ENCODE results near the gene ANAPC16. TPM values are rescaled to one million over a fixed set of nuclear protein-coding genes. Genes with fewer than 3 reads are reported as not detected.
A peak's percentile ranks its signal among the peaks of the same experiment; 100 is the strongest.

The ANAPC16 gene
- total and polyA plus RNA-seq, 2 of the 4 experiments (the other 2 are of a cell fraction) = 25.2 to 26.3 TPM

DNA sequence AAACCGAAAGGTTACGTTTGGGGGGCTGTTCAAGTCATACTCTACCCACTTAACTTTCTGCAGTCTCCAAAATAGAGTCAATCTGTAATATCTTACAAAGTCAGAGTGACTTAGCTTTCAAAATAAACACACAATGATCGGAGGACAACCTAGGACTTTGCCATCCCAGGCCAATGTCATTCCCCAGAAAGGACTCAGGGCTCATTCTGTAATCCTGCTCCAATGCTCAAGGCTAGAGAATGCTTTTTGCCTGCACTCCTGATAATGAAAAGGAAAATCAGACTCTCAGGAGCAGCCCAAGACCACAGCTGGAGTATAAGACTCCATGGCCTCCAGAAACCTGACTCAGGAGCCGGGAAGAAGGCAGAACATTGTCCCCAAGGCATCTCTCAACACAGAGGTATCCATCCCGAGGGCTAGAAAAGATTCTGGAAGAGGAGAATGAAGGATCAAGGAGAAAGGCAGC is 28.8 kb downstream of the ANAPC16 start:
- H2AK5ac ChIP-seq (ENCODE audit: low read depth, low read length) = peak overlapping the region; percentile 52; the same call in 1 of the 2 replicates
- H3K27me3 ChIP-seq (ENCODE audit: control insufficient read depth, insufficient read depth, low read length) = no peaks in the 10 kb centered on the region
- in situ Hi-C loops (cut with MboI; ENCODE audit: low sequenced_read_pairs) = loop anchor here (10.0 kb wide), 1 partner anchor 90 kb away; no protein-coding TSS in a partner anchor
- TF ChIP-seq MAFK (IDR thresholded peaks at IDR 0.05; ENCODE audit: low read depth, low read length) = no peak
- TF ChIP-seq, protein P1, sequence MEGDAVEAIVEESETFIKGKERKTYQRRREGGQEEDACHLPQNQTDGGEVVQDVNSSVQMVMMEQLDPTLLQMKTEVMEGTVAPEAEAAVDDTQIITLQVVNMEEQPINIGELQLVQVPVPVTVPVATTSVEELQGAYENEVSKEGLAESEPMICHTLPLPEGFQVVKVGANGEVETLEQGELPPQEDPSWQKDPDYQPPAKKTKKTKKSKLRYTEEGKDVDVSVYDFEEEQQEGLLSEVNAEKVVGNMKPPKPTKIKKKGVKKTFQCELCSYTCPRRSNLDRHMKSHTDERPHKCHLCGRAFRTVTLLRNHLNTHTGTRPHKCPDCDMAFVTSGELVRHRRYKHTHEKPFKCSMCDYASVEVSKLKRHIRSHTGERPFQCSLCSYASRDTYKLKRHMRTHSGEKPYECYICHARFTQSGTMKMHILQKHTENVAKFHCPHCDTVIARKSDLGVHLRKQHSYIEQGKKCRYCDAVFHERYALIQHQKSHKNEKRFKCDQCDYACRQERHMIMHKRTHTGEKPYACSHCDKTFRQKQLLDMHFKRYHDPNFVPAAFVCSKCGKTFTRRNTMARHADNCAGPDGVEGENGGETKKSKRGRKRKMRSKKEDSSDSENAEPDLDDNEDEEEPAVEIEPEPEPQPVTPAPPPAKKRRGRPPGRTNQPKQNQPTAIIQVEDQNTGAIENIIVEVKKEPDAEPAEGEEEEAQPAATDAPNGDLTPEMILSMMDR (conservative IDR thresholded peaks at IDR 0.05; ENCODE audit: low read depth, low read length) = no peak
- TF ChIP-seq CEBPB (IDR thresholded peaks at IDR 0.05; ENCODE audit: low read depth, low read length) = no peak
- no peak for TF ChIP-seq RAD21 (IDR thresholded peaks at IDR 0.05; ENCODE audit: low read length)
- TF ChIP-seq FOS (IDR thresholded peaks at IDR 0.05; ENCODE audit: low read depth, low read length) = no peak
- TF ChIP-seq USF2 (IDR thresholded peaks at IDR 0.05; ENCODE audit: low read depth, low read length) = no peak
- TF ChIP-seq BHLHE40 (IDR thresholded peaks at IDR 0.05; ENCODE audit: low read depth, low read length) = no peak
- TF ChIP-seq POLR2A (IDR thresholded peaks at IDR 0.05; ENCODE audit: low read depth, low read length) = no peak
- TF ChIP-seq CHD1 (IDR thresholded peaks at IDR 0.05; ENCODE audit: low read depth, low read length) = no peak
- H3K9me1 ChIP-seq (ENCODE audit: insufficient read depth, low read length) = peaks cover 22% of the 10 kb centered on the region
- ChIA-PET CTCF (interaction anchor here (1.1 kb wide), 1 partner anchor 14 kb away, joined by 4 read pairs; no protein-coding TSS in a partner anchor), POLR2A (ENCODE audit: unreplicated experiment) (no interaction called here)
- H4K20me1 ChIP-seq (ENCODE audit: insufficient read depth, low read length) = peaks cover 5% of the 10 kb centered on the region; the same call in 1 of the 2 replicates
- peak overlapping the region; percentile 27 for H3K4me2 ChIP-seq (ENCODE audit: low read depth, low read length)
- peak overlapping the region; percentile 21 to 84; a peak in 3 of 4 replicates for H4K8ac ChIP-seq (ENCODE audit: low read depth in 2 of 2, low read length in 2 of 2)
- H2BK20ac ChIP-seq (ENCODE audit: low read depth, low read length) = peak overlapping the region; percentile 84
- peak overlapping the region; percentile 61 for H3K4ac ChIP-seq (ENCODE audit: low read depth, low read length)
- H3K27ac ChIP-seq (ENCODE audit: insufficient read depth, low read length) = peak overlapping the region; percentile 94
- no peaks in the 10 kb centered on the region for H3K36me3 ChIP-seq (ENCODE audit: control insufficient read depth, insufficient read depth, low read length)
- peaks cover 25% of the 10 kb centered on the region for H3K4me1 ChIP-seq (ENCODE audit: control insufficient read depth, insufficient read depth, low read length)
- peak overlapping the region; percentile 56; the same call in 2 of the 3 replicates for H2BK15ac ChIP-seq (ENCODE audit: low read depth, low read length)
- DNase-seq = no peak
- H3K4me3 ChIP-seq (ENCODE audit: insufficient read depth, low read depth, low read length) = no peak overlapping the region
- H3K23ac ChIP-seq (ENCODE audit: low read depth, low read length) = peak overlapping the region; percentile 47
- peak overlapping the region; percentile 17; the same call in 1 of the 2 replicates for H3K56ac ChIP-seq (ENCODE audit: extremely low read depth, insufficient read depth, low read length)
- peak overlapping the region; percentile 45 for H3K14ac ChIP-seq (replicated peaks; ENCODE audit: low read depth, low read length)
- no TSS peak for BruUV-seq (replicated peaks)
- H4K91ac ChIP-seq (ENCODE audit: insufficient read depth, low read depth, low read length) = peak overlapping the region; percentile 91
- no CpG with 5 or more reads among the region's 5 CpGs for WGBS, 2 experiments (ENCODE audit: extremely low coverage in 2 of 2, insufficient read length in 1 of 2)
- no peaks in the 10 kb centered on the region; a peak in 1 of 4 replicates for H3K79me1 ChIP-seq (ENCODE audit: low read depth in 1 of 2, low read length in 2 of 2)
- H3K9me3 ChIP-seq (ENCODE audit: control insufficient read depth, insufficient read depth, low read length) = no peaks in the 10 kb centered on the region
- dilution Hi-C loops (cut with HindIII; ENCODE audit: low sequenced_read_pairs, unreplicated experiment) = no loop called here
- peak overlapping the region; percentile 59 for H3K18ac ChIP-seq (ENCODE audit: low read depth, low read length)
- H2BK5ac ChIP-seq (ENCODE audit: low read depth, low read length, poor library complexity, severe bottlenecking) = peak overlapping the region; percentile 79
- H3K9ac ChIP-seq (ENCODE audit: low read depth, low read length) = peak overlapping the region; percentile 20
- peak overlapping the region; percentile 84 for H2BK120ac ChIP-seq (ENCODE audit: low read depth, low read length)
- intact Hi-C loops (cut with micrococcal nuclease) = loop anchor here (1.0 to 2.0 kb wide), 3 partner anchors 16 to 84 kb away; partner anchors contain the start of gene DDIT4
- H4K5ac ChIP-seq (ENCODE audit: low read depth, low read length) = peak overlapping the region; percentile 19
- peak; percentile 21 for ATAC-seq (ENCODE audit: low read depth)
- peak overlapping the region; percentile 33 for H2AFZ ChIP-seq (replicated peaks; ENCODE audit: low read length, poor library complexity)
- peak overlapping the region; percentile 57 for H2AK9ac ChIP-seq (replicated peaks; ENCODE audit: low read depth, low read length, poor library complexity)
